RCC 7860 (cell line): ENCODE measurements around the gene HIVEP3.

Experiments
- DNase-seq: peaks from one replicate; pipeline ENCODE4 v3.0.0-alpha.2; 2015; ENCODE audit warnings: low spot score
- FAIRE-seq: peaks from 2 replicates; lab custom pipeline; 2012; peaks lifted over from hg19 to GRCh38; lab: Jason Lieb, UNC

Gene HIVEP3

GRCh38 chr1:41465741-41466140 lies 453.0 kb downstream of the HIVEP3 start:
- FAIRE-seq (no peak), DNase-seq (no peak)

GRCh38 chr1:41464885-41465284 lies 453.8 kb downstream of the HIVEP3 start:
- no peak for DNase-seq
- FAIRE-seq = no peak

GRCh38 chr1:41463516-41463915 lies 455.2 kb downstream of the HIVEP3 start:
- DNase-seq (no peak), FAIRE-seq (no peak)

- no peak for FAIRE-seq
- no peak for DNase-seq
Measured at GRCh38 chr1:41462680-41463004, 456.1 kb downstream of the HIVEP3 start.

- DNase-seq = no peak
- FAIRE-seq = no peak
Measured at GRCh38 chr1:41461790-41462679, 456.7 kb downstream of the HIVEP3 start.

- DNase-seq (no peak), FAIRE-seq (no peak)
Measured at GRCh38 chr1:41456847-41457540, 461.7 kb downstream of the HIVEP3 start.
